RWPE2 (cell line): ENCODE measurements around the gene TMEM250.

Experiments
- ATAC-seq: fragments of 200-7000 bp; cut with Tn5 transposase; 3 replicates; pipeline ENCODE4 v1.9.1; 2021; ENCODE audit warnings: low read depth
- DNase-seq: peaks from one replicate; pipeline ENCODE4 v3.0.0-alpha.2; 2020; ENCODE audit warnings: low spot score
- H3K27ac ChIP-seq: fragments of 450-650 bp; 2 replicates; pipeline ENCODE4 v1.5.1; 2017; ENCODE audit warnings: mild to moderate bottlenecking; ENCODE audit not compliant: poor library complexity, severe bottlenecking
- H3K27me3 ChIP-seq: fragments of 250-450 bp; sonication (Bioruptor Pico); 2 replicates; pipeline ENCODE4 v1.5.1; 2021; ENCODE audit warnings: mild to moderate bottlenecking, moderate library complexity; ENCODE audit not compliant: insufficient read depth, poor library complexity, severe bottlenecking
- H3K36me3 ChIP-seq: fragments of 250-450 bp; sonication (Bioruptor Pico); 2 replicates; pipeline ENCODE4 v1.5.1; 2020; ENCODE audit warnings: low read depth, mild to moderate bottlenecking, moderate library complexity
- H3K4me1 ChIP-seq: fragments of 250-450 bp; sonication (Bioruptor Pico); 2 replicates; pipeline ENCODE4 v1.5.1; 2021; ENCODE audit warnings: mild to moderate bottlenecking, moderate library complexity; ENCODE audit not compliant: insufficient read depth, poor library complexity, severe bottlenecking
- H3K4me3 ChIP-seq: fragments of 250-450 bp; sonication (Bioruptor Pico); 2 replicates; pipeline ENCODE4 v1.5.1; 2021; ENCODE audit warnings: mild to moderate bottlenecking, moderate library complexity; ENCODE audit not compliant: severe bottlenecking
- H3K9me3 ChIP-seq: fragments of 250-450 bp; sonication (Bioruptor Pico); 2 replicates; pipeline ENCODE4 v1.5.1; 2021; ENCODE audit warnings: mild to moderate bottlenecking, moderate library complexity; ENCODE audit not compliant: severe bottlenecking
- CTCF ChIP-seq: fragments of 450-650 bp; IDR thresholded peaks from one replicate; pipeline ENCODE4 v1.5.1; 2017; ENCODE audit warnings: mild to moderate bottlenecking, moderate library complexity; ENCODE audit not compliant: poor library complexity, severe bottlenecking

TMEM250 gene

GRCh38 chr9:136132512-136133050, 13.9 kb upstream of the TMEM250 start:
- Histone ChIP-seq H3K27me3 (peaks cover 47% of the 10 kb centered on the region), H3K4me1 (no peaks in the 10 kb centered on the region), H3K4me3 (no peak overlapping the region), H3K27ac (no peak overlapping the region), H3K9me3 (no peaks in the 10 kb centered on the region), H3K36me3 (no peaks in the 10 kb centered on the region)
- no peak for TF ChIP-seq CTCF
- DNase-seq: no peak
- ATAC-seq: no peak

- no peak overlapping the region for H3K4me3 ChIP-seq
- no peaks in the 10 kb centered on the region for H3K36me3 ChIP-seq
- no peaks in the 10 kb centered on the region for H3K4me1 ChIP-seq
- peaks cover 54% of the 10 kb centered on the region for H3K27me3 ChIP-seq
- DNase-seq: no peak
- no peaks in the 10 kb centered on the region for H3K9me3 ChIP-seq
- no peak overlapping the region for H3K27ac ChIP-seq
- ATAC-seq: no peak
- no peak for TF ChIP-seq CTCF
Observed at GRCh38 chr9:136131629-136132511, 13.2 kb upstream of the TMEM250 start.

- no peaks in the 10 kb centered on the region for H3K9me3 ChIP-seq
- TF ChIP-seq CTCF: no peak
- H3K4me3 ChIP-seq: no peak overlapping the region
- peaks cover 55% of the 10 kb centered on the region for H3K27me3 ChIP-seq
- no peak overlapping the region for H3K27ac ChIP-seq
- no peaks in the 10 kb centered on the region for H3K4me1 ChIP-seq
- no peaks in the 10 kb centered on the region for H3K36me3 ChIP-seq
- ATAC-seq (no peak), DNase-seq (no peak)
Observed at GRCh38 chr9:136129176-136129575, 10.5 kb upstream of the TMEM250 start.

- H3K27me3 ChIP-seq: peaks cover 48% of the 10 kb centered on the region
Observed at GRCh38 chr9:136128436-136128835, 9.8 kb upstream of the TMEM250 start.

More at GRCh38 chr9:136128436-136128835, 9.8 kb upstream of the TMEM250 start:
- TF ChIP-seq CTCF: no peak
- DNase-seq (no peak), ATAC-seq (no peak)
- Histone ChIP-seq H3K27ac (no peak overlapping the region), H3K4me3 (no peak overlapping the region), H3K9me3 (no peaks in the 10 kb centered on the region), H3K4me1 (no peaks in the 10 kb centered on the region), H3K36me3 (no peaks in the 10 kb centered on the region)
